WTC11 (cell line): ENCODE data around the gene CAMP. TPM values are rescaled to one million over a fixed set of nuclear protein-coding genes. Genes with fewer than 3 reads are reported as not detected.

Experiments used
- ATAC-seq: fragments of 200-7000 bp; cut with Tn5 transposase; 2 replicates; pipeline ENCODE4 v1.10.0; 2021; ENCODE audit warnings: mild to moderate bottlenecking, moderate library complexity
- CTCF ChIA-PET: fragments of 300-600 bp; sonication (Branson Sonifier 250); formaldehyde crosslinking; loops from one replicate; lab custom pipeline; 2021; ENCODE audit warnings: antibody characterized with exemption; lab: Charles Lee
- POLR2A ChIA-PET: fragments of 350-600 bp; sonication (Branson Sonifier 250); formaldehyde crosslinking; loops from one replicate; lab custom pipeline; 2021; ENCODE audit warnings: antibody characterized with exemption; lab: Charles Lee
- DNase-seq: peaks from one replicate; pipeline ENCODE4 v3.0.0; 2021; ENCODE audit warnings: low spot score
- H3K27ac Mint-ChIP-seq: 2 replicates; pipeline ENCODE4 v1.8.0; 2021; ENCODE audit warnings: mixed read lengths
- H3K27me3 Mint-ChIP-seq: 2 replicates; pipeline ENCODE4 v1.8.0; 2021; ENCODE audit warnings: low read depth, mild to moderate bottlenecking, moderate library complexity, mixed read lengths
- H3K36me3 Mint-ChIP-seq: 2 replicates; pipeline ENCODE4 v1.8.0; 2021; ENCODE audit warnings: mixed read lengths
- H3K4me1 Mint-ChIP-seq: 2 replicates; pipeline ENCODE4 v1.8.0; 2022; ENCODE audit warnings: mixed read lengths
- H3K4me3 Mint-ChIP-seq: 2 replicates; pipeline ENCODE4 v1.8.0; 2021; ENCODE audit warnings: mild to moderate bottlenecking, moderate library complexity, mixed read lengths
- H3K9me3 Mint-ChIP-seq: 2 replicates; pipeline ENCODE4 v1.8.0; 2021; ENCODE audit warnings: mixed read lengths
- CBFB ChIP-seq: sonication (generic); formaldehyde crosslinking; IDR thresholded peaks from 2 replicates; pipeline ENCODE4 v1.8.1; 2022; ENCODE audit warnings: mild to moderate bottlenecking, low read depth, missing genetic modification reagents
- CREM ChIP-seq: sonication (generic); formaldehyde crosslinking; IDR thresholded peaks from 2 replicates; pipeline ENCODE4 v1.8.1; 2022; ENCODE audit warnings: mild to moderate bottlenecking, missing genetic modification reagents, moderate library complexity
- ELF4 ChIP-seq: sonication (generic); formaldehyde crosslinking; IDR thresholded peaks from 2 replicates; pipeline ENCODE4 v1.8.1; 2022; ENCODE audit warnings: low read depth, mild to moderate bottlenecking, moderate library complexity, missing genetic modification reagents
- GABPB1 ChIP-seq: sonication (generic); formaldehyde crosslinking; IDR thresholded peaks from 2 replicates; pipeline ENCODE4 v1.8.1; 2023; ENCODE audit warnings: mild to moderate bottlenecking, missing genetic modification reagents
- GRHL2 ChIP-seq: fragments of 250-450 bp; sonication (Bioruptor Pico); IDR thresholded peaks from 2 replicates; pipeline ENCODE4 v1.8.0; 2022; ENCODE audit warnings: mild to moderate bottlenecking, moderate library complexity; ENCODE audit not compliant: insufficient replicate concordance, severe bottlenecking
- GTF2I ChIP-seq: fragments of 250-450 bp; sonication (Bioruptor Pico); conservative IDR thresholded peaks from 2 replicates; pipeline ENCODE4 v1.4.0; 2021; ENCODE audit warnings: mild to moderate bottlenecking
- HMGA2 ChIP-seq: fragments of 250-450 bp; sonication (Bioruptor Pico); IDR thresholded peaks from 2 replicates; pipeline ENCODE4 v1.4.0; 2021; ENCODE audit warnings: mild to moderate bottlenecking, moderate library complexity
- NR2C2 ChIP-seq: sonication (generic); formaldehyde crosslinking; IDR thresholded peaks from 2 replicates; pipeline ENCODE4 v1.8.0; 2022; ENCODE audit warnings: mild to moderate bottlenecking, missing genetic modification reagents
- SMAD4 ChIP-seq: sonication (generic); formaldehyde crosslinking; IDR thresholded peaks from 2 replicates; pipeline ENCODE4 v1.8.0; 2022; ENCODE audit warnings: mild to moderate bottlenecking, missing genetic modification reagents
- TEAD1 ChIP-seq: sonication (generic); formaldehyde crosslinking; IDR thresholded peaks from 2 replicates; pipeline ENCODE4 v1.8.0; 2022; ENCODE audit warnings: mild to moderate bottlenecking, missing genetic modification reagents
- TEAD4 ChIP-seq: sonication (generic); formaldehyde crosslinking; IDR thresholded peaks from 2 replicates; pipeline ENCODE4 v1.8.0; 2022; ENCODE audit warnings: mild to moderate bottlenecking, missing genetic modification reagents
- ZNF121 ChIP-seq: sonication (generic); formaldehyde crosslinking; IDR thresholded peaks from 2 replicates; pipeline ENCODE4 v1.8.0; 2023; ENCODE audit warnings: missing genetic modification reagents
- ZNF232 ChIP-seq: sonication (generic); formaldehyde crosslinking; IDR thresholded peaks from 2 replicates; pipeline ENCODE4 v1.8.0; 2022; ENCODE audit warnings: mild to moderate bottlenecking, missing genetic modification reagents
- ZNF317 ChIP-seq: sonication (generic); formaldehyde crosslinking; IDR thresholded peaks from 2 replicates; pipeline ENCODE4 v1.8.1; 2023; ENCODE audit warnings: low read depth, mild to moderate bottlenecking, moderate library complexity, missing genetic modification reagents, borderline replicate concordance
- ZNF423 ChIP-seq: fragments of 250-450 bp; sonication (Bioruptor Pico); IDR thresholded peaks from 2 replicates; pipeline ENCODE4 v2.1.2; 2022; ENCODE audit warnings: mild to moderate bottlenecking, moderate library complexity
- total RNA-seq: library from RNA; stranded (reverse); gene quantifications from 3 replicates; pipeline ENCODE4 v1.2.3, GENCODE V29; 2021
- TF ChIP-seq, protein P1 (sequence below): sonication (generic); formaldehyde crosslinking; IDR thresholded peaks from 2 replicates; pipeline ENCODE4 v1.8.1; 2022; ENCODE audit warnings: low read depth, missing genetic modification reagents, borderline replicate concordance
- TF ChIP-seq, protein P2 (sequence below): fragments of 200-600 bp; IDR thresholded peaks from 2 replicates; pipeline ENCODE4 v1.8.0; 2022; ENCODE audit warnings: antibody characterized with exemption
- TF ChIP-seq, protein P3 (sequence below): sonication (generic); formaldehyde crosslinking; IDR thresholded peaks from 2 replicates; pipeline ENCODE4 v1.8.0; 2023; ENCODE audit warnings: missing genetic modification reagents, mild to moderate bottlenecking, borderline replicate concordance
- TF ChIP-seq, protein P4 (sequence below): sonication (generic); formaldehyde crosslinking; IDR thresholded peaks from 2 replicates; pipeline ENCODE4 v1.8.1; 2023; ENCODE audit warnings: mild to moderate bottlenecking, moderate library complexity, missing genetic modification reagents
- TF ChIP-seq, protein P5 (sequence below): sonication (generic); formaldehyde crosslinking; IDR thresholded peaks from 2 replicates; pipeline ENCODE4 v1.8.1; 2022; ENCODE audit warnings: missing genetic modification reagents, borderline replicate concordance

The CAMP gene
- total RNA-seq, 1 experiment from 2014 or later: not detected

DNA sequence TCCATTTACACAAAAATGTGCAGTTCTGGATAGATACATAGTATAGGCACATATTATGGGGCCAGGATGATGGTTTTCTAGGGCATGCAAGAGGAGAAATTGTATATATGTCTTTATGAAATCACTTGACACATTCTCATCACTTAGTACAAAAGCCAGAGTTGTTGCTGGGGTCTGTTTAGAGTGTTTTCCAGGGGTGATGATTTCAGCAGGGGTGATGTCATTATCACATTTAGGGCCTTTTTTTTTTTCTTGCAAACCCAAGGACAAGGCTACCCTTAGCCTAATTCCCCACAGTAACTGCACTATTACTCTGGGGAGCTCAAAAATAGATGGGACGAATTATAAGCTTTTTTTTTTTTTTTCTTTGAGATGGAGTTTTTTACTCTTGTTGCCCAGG is 21.2 kb downstream of the CAMP start (continued):
- TF ChIP-seq, protein P1, sequence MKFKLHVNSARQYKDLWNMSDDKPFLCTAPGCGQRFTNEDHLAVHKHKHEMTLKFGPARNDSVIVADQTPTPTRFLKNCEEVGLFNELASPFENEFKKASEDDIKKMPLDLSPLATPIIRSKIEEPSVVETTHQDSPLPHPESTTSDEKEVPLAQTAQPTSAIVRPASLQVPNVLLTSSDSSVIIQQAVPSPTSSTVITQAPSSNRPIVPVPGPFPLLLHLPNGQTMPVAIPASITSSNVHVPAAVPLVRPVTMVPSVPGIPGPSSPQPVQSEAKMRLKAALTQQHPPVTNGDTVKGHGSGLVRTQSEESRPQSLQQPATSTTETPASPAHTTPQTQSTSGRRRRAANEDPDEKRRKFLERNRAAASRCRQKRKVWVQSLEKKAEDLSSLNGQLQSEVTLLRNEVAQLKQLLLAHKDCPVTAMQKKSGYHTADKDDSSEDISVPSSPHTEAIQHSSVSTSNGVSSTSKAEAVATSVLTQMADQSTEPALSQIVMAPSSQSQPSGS: no peak
- TF ChIP-seq NR2C2 (CRISPR knock-in tag) (no peak), TEAD4 (CRISPR knock-in tag) (no peak), ZNF232 (CRISPR knock-in tag) (no peak), SMAD4 (no peak), TEAD1 (CRISPR knock-in tag) (no peak), ZNF121 (CRISPR knock-in tag) (no peak), GRHL2 (CRISPR knock-in tag) (no peak), ZNF423 (no peak)
- TF ChIP-seq, protein P2, sequence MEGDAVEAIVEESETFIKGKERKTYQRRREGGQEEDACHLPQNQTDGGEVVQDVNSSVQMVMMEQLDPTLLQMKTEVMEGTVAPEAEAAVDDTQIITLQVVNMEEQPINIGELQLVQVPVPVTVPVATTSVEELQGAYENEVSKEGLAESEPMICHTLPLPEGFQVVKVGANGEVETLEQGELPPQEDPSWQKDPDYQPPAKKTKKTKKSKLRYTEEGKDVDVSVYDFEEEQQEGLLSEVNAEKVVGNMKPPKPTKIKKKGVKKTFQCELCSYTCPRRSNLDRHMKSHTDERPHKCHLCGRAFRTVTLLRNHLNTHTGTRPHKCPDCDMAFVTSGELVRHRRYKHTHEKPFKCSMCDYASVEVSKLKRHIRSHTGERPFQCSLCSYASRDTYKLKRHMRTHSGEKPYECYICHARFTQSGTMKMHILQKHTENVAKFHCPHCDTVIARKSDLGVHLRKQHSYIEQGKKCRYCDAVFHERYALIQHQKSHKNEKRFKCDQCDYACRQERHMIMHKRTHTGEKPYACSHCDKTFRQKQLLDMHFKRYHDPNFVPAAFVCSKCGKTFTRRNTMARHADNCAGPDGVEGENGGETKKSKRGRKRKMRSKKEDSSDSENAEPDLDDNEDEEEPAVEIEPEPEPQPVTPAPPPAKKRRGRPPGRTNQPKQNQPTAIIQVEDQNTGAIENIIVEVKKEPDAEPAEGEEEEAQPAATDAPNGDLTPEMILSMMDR: no peak

DNA sequence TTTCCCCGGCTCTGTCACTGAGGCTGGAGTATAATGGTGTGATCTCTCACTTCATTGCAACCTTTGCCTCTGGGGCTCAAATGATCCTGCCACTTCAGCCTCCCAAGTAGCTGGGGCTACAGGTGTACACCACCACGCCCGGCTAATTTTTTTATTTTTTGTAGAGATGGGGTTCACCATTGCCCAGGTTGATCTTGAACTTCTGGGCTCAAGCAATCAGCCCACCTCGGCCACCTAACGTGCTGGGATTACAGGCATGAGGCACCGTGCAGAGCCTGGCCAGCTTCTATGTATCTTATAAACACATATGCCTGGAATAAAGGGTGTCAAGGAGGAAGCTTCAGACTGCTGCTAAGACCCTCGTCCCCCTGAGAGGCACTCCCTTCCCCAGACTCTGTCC is 21.8 kb downstream of the CAMP start:
- ChIA-PET POLR2A (no interaction called here), CTCF (interaction anchor here (1.2 to 3.4 kb wide), 2 partner anchors 51 to 191 kb away, joined by 7 to 18 read pairs; no protein-coding TSS in a partner anchor)
- Mint-ChIP-seq H3K9me3 (no peaks in the 10 kb centered on the region), H3K27ac (no peak overlapping the region), H3K36me3 (peaks cover 50% of the 10 kb centered on the region), H3K27me3 (no peaks in the 10 kb centered on the region), H3K4me1 (peaks cover 35% of the 10 kb centered on the region), H3K4me3 (0 out of 2 replicates have a peak overlapping the region, but pooled peaks have one; percentile 1)
- ATAC-seq (no peak), DNase-seq (no peak)
- TF ChIP-seq, protein P3, sequence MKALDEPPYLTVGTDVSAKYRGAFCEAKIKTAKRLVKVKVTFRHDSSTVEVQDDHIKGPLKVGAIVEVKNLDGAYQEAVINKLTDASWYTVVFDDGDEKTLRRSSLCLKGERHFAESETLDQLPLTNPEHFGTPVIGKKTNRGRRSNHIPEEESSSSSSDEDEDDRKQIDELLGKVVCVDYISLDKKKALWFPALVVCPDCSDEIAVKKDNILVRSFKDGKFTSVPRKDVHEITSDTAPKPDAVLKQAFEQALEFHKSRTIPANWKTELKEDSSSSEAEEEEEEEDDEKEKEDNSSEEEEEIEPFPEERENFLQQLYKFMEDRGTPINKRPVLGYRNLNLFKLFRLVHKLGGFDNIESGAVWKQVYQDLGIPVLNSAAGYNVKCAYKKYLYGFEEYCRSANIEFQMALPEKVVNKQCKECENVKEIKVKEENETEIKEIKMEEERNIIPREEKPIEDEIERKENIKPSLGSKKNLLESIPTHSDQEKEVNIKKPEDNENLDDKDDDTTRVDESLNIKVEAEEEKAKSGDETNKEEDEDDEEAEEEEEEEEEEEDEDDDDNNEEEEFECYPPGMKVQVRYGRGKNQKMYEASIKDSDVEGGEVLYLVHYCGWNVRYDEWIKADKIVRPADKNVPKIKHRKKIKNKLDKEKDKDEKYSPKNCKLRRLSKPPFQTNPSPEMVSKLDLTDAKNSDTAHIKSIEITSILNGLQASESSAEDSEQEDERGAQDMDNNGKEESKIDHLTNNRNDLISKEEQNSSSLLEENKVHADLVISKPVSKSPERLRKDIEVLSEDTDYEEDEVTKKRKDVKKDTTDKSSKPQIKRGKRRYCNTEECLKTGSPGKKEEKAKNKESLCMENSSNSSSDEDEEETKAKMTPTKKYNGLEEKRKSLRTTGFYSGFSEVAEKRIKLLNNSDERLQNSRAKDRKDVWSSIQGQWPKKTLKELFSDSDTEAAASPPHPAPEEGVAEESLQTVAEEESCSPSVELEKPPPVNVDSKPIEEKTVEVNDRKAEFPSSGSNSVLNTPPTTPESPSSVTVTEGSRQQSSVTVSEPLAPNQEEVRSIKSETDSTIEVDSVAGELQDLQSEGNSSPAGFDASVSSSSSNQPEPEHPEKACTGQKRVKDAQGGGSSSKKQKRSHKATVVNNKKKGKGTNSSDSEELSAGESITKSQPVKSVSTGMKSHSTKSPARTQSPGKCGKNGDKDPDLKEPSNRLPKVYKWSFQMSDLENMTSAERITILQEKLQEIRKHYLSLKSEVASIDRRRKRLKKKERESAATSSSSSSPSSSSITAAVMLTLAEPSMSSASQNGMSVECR (CRISPR knock-in tag): no peak
- no peak for TF ChIP-seq ELF4 (CRISPR knock-in tag)
- no peak for TF ChIP-seq GTF2I
- TF ChIP-seq CREM (CRISPR knock-in tag): no peak
- no peak for TF ChIP-seq CBFB (CRISPR knock-in tag)
- TF ChIP-seq, protein P4, sequence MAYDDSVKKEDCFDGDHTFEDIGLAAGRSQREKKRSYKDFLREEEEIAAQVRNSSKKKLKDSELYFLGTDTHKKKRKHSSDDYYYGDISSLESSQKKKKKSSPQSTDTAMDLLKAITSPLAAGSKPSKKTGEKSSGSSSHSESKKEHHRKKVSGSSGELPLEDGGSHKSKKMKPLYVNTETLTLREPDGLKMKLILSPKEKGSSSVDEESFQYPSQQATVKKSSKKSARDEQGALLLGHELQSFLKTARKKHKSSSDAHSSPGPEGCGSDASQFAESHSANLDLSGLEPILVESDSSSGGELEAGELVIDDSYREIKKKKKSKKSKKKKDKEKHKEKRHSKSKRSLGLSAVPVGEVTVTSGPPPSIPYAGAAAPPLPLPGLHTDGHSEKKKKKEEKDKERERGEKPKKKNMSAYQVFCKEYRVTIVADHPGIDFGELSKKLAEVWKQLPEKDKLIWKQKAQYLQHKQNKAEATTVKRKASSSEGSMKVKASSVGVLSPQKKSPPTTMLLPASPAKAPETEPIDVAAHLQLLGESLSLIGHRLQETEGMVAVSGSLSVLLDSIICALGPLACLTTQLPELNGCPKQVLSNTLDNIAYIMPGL: no peak
- TF ChIP-seq GABPB1 (CRISPR knock-in tag): no peak
- no peak for TF ChIP-seq HMGA2 (CRISPR knock-in tag)
- TF ChIP-seq ZNF232 (CRISPR knock-in tag): no peak
- TF ChIP-seq, protein P5, sequence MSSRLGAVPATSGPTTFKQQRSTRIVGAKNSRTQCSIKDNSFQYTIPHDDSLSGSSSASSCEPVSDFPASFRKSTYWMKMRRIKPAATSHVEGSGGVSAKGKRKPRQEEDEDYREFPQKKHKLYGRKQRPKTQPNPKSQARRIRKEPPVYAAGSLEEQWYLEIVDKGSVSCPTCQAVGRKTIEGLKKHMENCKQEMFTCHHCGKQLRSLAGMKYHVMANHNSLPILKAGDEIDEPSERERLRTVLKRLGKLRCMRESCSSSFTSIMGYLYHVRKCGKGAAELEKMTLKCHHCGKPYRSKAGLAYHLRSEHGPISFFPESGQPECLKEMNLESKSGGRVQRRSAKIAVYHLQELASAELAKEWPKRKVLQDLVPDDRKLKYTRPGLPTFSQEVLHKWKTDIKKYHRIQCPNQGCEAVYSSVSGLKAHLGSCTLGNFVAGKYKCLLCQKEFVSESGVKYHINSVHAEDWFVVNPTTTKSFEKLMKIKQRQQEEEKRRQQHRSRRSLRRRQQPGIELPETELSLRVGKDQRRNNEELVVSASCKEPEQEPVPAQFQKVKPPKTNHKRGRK (CRISPR knock-in tag): no peak
- TF ChIP-seq ZNF317: no peak
